GM19452 (cell line): ENCODE measurements around the gene FBXW10.
"Not testable (repeated sequence)": the region's sequence is repeated elsewhere in the genome, so short reads cannot be mapped to it uniquely, and the experiment has no call there.

Source experiments
- ATAC-seq: cut with Tn5 transposase; IDR thresholded peaks from one replicate; pipeline ENCODE4 v1.9.1; 2021; ENCODE audit not compliant: unreplicated experiment

Gene FBXW10

DNA sequence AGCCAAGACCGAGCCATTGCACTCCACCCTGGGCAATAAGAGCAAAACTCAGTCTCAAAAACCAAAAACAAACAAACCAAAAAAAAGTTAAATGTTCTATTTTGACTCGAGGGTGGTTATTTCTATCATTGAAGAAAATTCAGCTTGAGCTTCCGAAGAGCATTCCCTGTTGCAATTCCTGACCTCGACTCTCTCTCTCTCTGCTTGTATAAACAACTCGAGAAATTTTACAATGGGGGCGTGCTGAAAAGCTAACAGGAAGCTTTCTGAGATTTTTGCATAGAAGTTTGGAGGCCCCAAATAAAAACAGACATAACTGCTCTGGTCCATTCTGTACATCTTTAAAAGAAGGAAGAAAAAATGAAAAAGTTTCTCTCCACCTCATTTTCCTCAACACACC lies 3.6 kb downstream of the FBXW10 start:
- ATAC-seq, result not testable (repeated sequence)

GRCh38 chr17:18750242-18750641 lies 6.4 kb downstream of the FBXW10 start:
- ATAC-seq, result not testable (repeated sequence)

GRCh38 chr17:18753829-18754409 lies 10.1 kb downstream of the FBXW10 start:
- not testable (repeated sequence) for ATAC-seq

- not testable (repeated sequence) for ATAC-seq
These were observed 12.1 kb downstream of the FBXW10 start for GRCh38 chr17:18755969-18756368.

DNA sequence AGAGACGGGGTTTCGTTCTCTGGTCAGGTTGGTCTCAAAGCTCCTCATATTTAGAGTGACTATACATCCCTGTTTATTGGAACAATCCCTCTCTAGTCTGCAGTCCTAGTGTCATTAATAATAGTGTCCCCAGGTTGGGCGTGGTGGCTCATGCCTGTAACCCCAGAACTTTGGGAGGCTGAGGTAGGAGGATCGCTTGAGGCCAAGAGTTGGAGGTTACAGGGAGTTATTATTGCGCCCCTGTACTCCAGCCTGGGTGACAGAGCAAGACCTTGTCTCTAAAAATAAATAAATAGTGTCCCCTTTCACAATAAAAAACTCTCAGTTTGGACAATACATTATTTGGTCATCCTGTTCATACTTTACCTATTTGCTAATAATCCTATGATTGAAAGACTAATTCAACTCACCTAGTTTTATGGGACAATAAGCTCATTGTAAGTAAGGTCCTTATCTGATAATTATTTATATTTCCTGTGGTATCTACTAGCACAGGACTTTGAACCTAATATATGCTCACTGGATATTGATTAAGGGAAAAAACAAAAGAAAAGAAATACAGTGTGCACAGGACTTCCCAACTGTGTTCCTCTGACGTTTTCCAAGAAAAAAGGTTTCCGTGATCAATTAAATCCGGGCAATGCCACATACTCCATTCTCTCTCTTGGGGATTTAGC lies 13.7 kb downstream of the FBXW10 start:
- not testable (repeated sequence) for ATAC-seq

- ATAC-seq, result not testable (repeated sequence)
These were observed 14.5 kb downstream of the FBXW10 start for GRCh38 chr17:18758344-18758743.

DNA sequence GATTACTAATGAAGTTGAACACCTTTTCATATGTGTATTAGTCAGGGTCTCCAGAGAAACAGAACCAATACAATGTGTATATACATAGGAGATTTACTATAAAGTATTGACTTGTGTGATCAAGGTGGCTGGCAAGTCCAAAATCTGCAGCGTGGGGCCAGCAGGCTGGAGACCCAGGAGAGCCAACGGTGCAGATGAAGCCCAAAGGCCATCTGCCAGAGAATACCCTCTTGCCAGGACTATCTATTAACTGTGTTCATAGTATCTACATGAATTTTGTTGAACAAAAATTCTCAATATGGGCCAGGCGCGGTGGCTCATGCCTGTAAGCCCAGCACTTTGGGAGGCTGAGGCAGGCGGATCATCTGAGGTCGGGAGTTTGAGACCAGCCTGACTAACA lies 16.4 kb downstream of the FBXW10 start:
- not testable (repeated sequence) for ATAC-seq

GRCh38 chr17:18770572-18770971 lies 26.7 kb downstream of the FBXW10 start:
- ATAC-seq, result not testable (repeated sequence)

DNA sequence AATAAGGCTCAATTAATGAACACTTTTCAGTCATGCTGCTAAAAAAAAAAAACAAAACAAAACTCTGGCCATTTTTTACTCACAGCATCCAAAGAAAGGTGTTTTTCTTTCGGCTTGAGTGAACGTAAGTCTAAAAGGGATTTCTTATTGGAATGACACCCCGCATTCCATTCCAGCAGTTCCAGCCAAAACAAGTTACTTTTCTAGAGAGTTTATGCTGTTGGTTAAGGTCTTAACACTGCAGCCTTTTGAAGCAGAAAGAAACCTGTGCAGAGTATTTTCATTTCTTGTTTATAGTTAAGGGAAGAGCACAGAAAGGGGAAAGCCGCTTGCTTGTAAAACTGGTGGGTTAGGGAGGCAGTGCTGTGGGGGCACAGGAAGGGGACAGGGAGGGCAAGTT lies 27.2 kb downstream of the FBXW10 start:
- not testable (repeated sequence) for ATAC-seq

GRCh38 chr17:18772471-18772870 lies 28.6 kb downstream of the FBXW10 start:
- no peak for ATAC-seq

GRCh38 chr17:18780991-18781718 lies 37.3 kb downstream of the FBXW10 start, which contains the start of gene TVP23B:
Gene TVP23B (plus strand): TSS chr17:18781183. CDS start chr17:18781294, 111 bp downstream.
- peak; percentile 98 for ATAC-seq

GRCh38 chr17:18781805-18782204 lies 38.0 kb downstream of the FBXW10 start:
- ATAC-seq, result not testable (repeated sequence)

DNA sequence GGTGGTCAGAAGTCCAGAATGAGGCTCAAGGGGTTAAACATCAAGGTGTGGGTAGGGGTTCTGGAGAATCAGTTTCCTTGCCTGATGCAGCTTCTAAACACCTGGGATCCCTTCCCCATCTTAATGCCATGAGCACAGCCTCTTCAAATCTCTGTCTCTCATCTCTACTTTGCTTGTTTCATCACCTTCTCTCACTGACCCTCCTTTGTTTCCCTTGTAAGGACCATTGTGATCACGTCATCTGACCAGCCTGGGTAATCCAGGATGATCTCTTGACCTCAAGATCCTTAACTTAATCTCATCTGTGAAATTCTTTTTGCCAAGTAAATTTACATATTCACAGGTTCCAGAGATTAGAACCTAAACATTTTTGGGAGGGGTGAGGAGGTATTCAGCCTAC lies 42.1 kb downstream of the FBXW10 start:
- not testable (repeated sequence) for ATAC-seq

GRCh38 chr17:18786890-18787289 lies 43.0 kb downstream of the FBXW10 start:
- ATAC-seq, result not testable (repeated sequence)

DNA sequence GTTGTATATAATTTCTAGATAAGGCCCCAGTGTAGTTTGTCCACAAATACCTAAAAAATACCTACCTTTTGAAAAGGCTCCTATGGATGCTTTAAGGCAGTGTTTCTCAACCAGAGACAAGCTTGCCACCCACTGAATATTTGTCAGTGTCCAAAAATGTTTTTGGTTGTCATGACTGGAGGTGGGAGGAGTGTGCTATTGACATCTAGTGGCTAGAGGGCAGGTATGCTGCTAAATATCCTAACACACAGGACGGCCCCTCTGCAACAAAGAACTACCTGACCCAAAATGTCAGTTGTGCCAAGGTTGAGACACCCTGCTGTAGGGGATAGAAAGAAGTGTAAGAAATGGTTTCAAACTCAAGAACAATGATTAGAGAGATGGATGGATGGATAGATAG lies 47.5 kb downstream of the FBXW10 start:
- ATAC-seq, result not testable (repeated sequence)

DNA sequence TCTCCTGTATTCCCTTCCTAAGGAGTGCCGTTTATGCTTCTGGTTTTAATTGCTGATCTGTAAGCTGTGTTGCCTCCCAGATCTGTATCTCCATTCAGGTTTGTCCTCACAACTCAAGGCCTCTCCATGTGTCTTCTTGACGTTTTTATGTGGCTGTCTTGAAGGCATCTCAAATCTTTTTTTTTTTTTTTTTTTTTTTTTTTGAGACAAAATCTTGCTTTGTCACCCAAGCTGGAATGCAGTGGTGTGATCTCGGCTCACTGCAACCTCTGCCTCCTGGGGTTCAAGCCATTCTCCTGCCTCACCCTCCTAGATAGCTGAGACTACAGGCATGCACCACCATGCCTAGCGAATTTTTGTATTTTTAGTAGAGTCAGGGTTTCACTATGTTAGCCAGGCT lies 51.0 kb downstream of the FBXW10 start:
- not testable (repeated sequence) for ATAC-seq

- ATAC-seq, result not testable (repeated sequence)
These were observed 53.0 kb downstream of the FBXW10 start for GRCh38 chr17:18796887-18797286.

- not testable (repeated sequence) for ATAC-seq
These were observed 59.8 kb downstream of the FBXW10 start for GRCh38 chr17:18803458-18804245.

GRCh38 chr17:18815924-18816323 lies 72.1 kb downstream of the FBXW10 start:
- ATAC-seq, result not testable (repeated sequence)

DNA sequence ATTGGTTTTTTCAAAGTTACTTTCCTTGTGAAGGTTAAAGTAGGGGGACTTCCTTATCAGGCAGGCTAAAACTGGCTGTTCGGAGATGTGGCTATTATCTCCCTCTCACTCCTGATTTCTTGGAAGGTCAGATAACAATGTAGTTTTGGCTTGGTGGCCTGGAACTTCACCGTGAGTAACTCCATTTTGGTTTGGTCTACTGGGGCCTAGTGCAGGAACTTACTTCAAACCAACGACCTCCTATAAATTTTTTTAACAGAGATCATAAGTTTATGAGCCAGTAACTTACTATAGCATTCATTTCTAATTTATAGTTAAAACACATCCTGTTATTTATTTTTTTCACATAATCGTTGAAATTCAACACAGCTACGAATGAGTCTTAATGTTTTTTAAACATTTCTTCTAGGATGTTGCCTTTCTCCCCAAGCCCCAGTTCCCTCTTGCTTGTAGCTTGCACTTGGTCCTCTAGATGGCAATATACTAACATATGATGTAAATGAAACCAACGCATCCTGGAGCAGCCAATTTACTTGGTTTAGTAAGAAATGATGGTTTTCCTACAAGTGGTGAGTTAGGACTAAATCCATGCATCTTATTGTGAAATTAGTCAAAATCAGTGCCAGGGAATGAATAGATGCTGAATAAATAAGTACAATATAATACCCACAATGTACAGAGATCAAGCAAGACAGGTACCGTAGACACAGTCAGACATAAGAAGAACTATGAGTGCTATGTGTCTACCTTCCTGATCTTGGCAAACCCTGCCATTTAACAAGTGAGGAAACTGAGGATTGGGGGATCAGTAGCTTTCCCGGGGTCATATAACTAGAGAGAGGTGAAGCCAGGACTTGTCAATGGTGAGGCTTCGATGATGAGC lies 72.9 kb downstream of the FBXW10 start:
- not testable (repeated sequence) for ATAC-seq
